ENCODE measurements around the gene C1orf226. TPM values are rescaled to one million over a fixed set of nuclear protein-coding genes. Genes with fewer than 3 reads are reported as not detected.

The C1orf226 gene
- total RNA-seq, 2 experiments from 2014 or later: not detected

GRCh38 chr1:162370721-162371120 lies 10.8 kb upstream of the C1orf226 start:
- Histone ChIP-seq H3K27me3 (ENCODE audit: control insufficient read depth in 1 of 2, insufficient read depth in 2 of 2, low read length in 2 of 2) (no peaks in the 10 kb centered on the region), H3K4me3 (ENCODE audit: low read length) (no peak overlapping the region), H3K4me1 (ENCODE audit: insufficient read depth, low read length) (no peaks in the 10 kb centered on the region), H3K27ac (ENCODE audit: low read depth in 1 of 2, low read length in 2 of 2) (no peak overlapping the region), H3K9me3 (ENCODE audit: control insufficient read depth in 1 of 2, insufficient read depth in 1 of 2, low read length in 2 of 2) (no peaks in the 10 kb centered on the region), H3K36me3 (ENCODE audit: insufficient read depth, low read length) (no peaks in the 10 kb centered on the region)
- DNase-seq (no peak), ATAC-seq (ENCODE audit: poor library complexity) (no peak)
- Mint-ChIP-seq H3K4me3 (no peak overlapping the region), H3K27me3 (no peaks in the 10 kb centered on the region), H3K36me3 (ENCODE audit: low read depth) (no peaks in the 10 kb centered on the region), H3K27ac (no peak overlapping the region), H3K9me3 (no peaks in the 10 kb centered on the region), H3K4me1 (ENCODE audit: low read depth) (no peaks in the 10 kb centered on the region)
- ChIA-PET CTCF (no interaction called here), POLR2A (no interaction called here)
- TF ChIP-seq CTCF (IDR thresholded peaks at IDR 0.05): no peak
- intact Hi-C loops (cut with DNase I, micrococcal nuclease): no loop called here

- H3K4me3 ChIP-seq (ENCODE audit: low read length): no peak overlapping the region
- H3K27ac ChIP-seq (ENCODE audit: low read depth in 1 of 2, low read length in 2 of 2): no peak overlapping the region
- H3K9me3 ChIP-seq (ENCODE audit: control insufficient read depth in 1 of 2, insufficient read depth in 1 of 2, low read length in 2 of 2): no peaks in the 10 kb centered on the region
- ChIA-PET CTCF (no interaction called here), POLR2A (no interaction called here)
- H3K36me3 ChIP-seq (ENCODE audit: insufficient read depth, low read length): no peaks in the 10 kb centered on the region
- Mint-ChIP-seq H3K27me3 (no peaks in the 10 kb centered on the region), H3K9me3 (no peaks in the 10 kb centered on the region), H3K36me3 (ENCODE audit: low read depth) (no peaks in the 10 kb centered on the region), H3K4me1 (ENCODE audit: low read depth) (no peaks in the 10 kb centered on the region), H3K27ac (no peak overlapping the region), H3K4me3 (no peak overlapping the region)
- no peaks in the 10 kb centered on the region for H3K4me1 ChIP-seq (ENCODE audit: insufficient read depth, low read length)
- TF ChIP-seq CTCF (IDR thresholded peaks at IDR 0.05): no peak
- no peak for DNase-seq
- no peaks in the 10 kb centered on the region for H3K27me3 ChIP-seq (ENCODE audit: control insufficient read depth in 1 of 2, insufficient read depth in 2 of 2, low read length in 2 of 2)
- no peak for ATAC-seq (ENCODE audit: poor library complexity)
- intact Hi-C loops (cut with DNase I, micrococcal nuclease): no loop called here
These were observed 9.9 kb upstream of the C1orf226 start for GRCh38 chr1:162371611-162372010.

- Mint-ChIP-seq H3K36me3 (ENCODE audit: low read depth) (no peaks in the 10 kb centered on the region), H3K27me3 (no peaks in the 10 kb centered on the region), H3K4me3 (no peak overlapping the region), H3K27ac (no peak overlapping the region), H3K4me1 (ENCODE audit: low read depth) (no peaks in the 10 kb centered on the region), H3K9me3 (no peaks in the 10 kb centered on the region)
- CTCF ChIA-PET: no interaction called here
- Histone ChIP-seq H3K4me3 (ENCODE audit: low read length) (no peak overlapping the region), H3K36me3 (ENCODE audit: insufficient read depth, low read length) (no peaks in the 10 kb centered on the region), H3K27me3 (ENCODE audit: control insufficient read depth in 1 of 2, insufficient read depth in 2 of 2, low read length in 2 of 2) (no peaks in the 10 kb centered on the region), H3K4me1 (ENCODE audit: insufficient read depth, low read length) (no peaks in the 10 kb centered on the region), H3K9me3 (ENCODE audit: control insufficient read depth in 1 of 2, insufficient read depth in 1 of 2, low read length in 2 of 2) (no peaks in the 10 kb centered on the region), H3K27ac (ENCODE audit: low read depth in 1 of 2, low read length in 2 of 2) (no peak overlapping the region)
- intact Hi-C loops (cut with DNase I, micrococcal nuclease): no loop called here
- POLR2A ChIA-PET: no interaction called here
- DNase-seq (no peak), ATAC-seq (ENCODE audit: poor library complexity) (no peak)
- no peak for TF ChIP-seq CTCF (IDR thresholded peaks at IDR 0.05)
These were observed 9.1 kb upstream of the C1orf226 start for GRCh38 chr1:162372159-162373071.

Measured in CD4-positive, alpha-beta T cell (primary cell).